GM18907 (cell line): ENCODE measurements around the gene SNAP29.
"Not testable (repeated sequence)": the region's sequence is repeated elsewhere in the genome, so short reads cannot be mapped to it uniquely, and the experiment has no call there.

Experiments
- ATAC-seq: cut with Tn5 transposase; IDR thresholded peaks from one replicate; pipeline ENCODE4 v1.9.1; 2021; ENCODE audit warnings: mild to moderate bottlenecking, moderate library complexity; ENCODE audit not compliant: unreplicated experiment

The SNAP29 gene

DNA sequence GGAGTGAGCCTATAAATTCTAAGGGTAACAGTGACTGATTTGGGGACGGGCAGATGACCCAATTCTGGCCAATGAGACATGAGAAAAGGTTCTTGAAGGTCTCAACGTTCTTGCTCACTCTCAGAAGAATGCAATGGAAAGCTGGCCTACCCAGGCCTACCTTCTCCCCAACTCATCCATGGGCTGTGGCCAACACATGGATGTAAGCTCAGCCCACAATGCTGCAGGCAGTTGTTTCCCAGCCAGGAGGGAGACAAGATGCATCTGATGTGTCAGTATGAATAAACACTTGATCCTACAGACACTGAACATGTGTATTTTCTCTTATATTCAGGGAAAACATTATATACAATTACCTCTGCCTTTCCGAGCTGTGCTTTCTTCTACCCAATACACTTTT lies 24.6 kb upstream of the SNAP29 start:
- ATAC-seq = no peak

DNA sequence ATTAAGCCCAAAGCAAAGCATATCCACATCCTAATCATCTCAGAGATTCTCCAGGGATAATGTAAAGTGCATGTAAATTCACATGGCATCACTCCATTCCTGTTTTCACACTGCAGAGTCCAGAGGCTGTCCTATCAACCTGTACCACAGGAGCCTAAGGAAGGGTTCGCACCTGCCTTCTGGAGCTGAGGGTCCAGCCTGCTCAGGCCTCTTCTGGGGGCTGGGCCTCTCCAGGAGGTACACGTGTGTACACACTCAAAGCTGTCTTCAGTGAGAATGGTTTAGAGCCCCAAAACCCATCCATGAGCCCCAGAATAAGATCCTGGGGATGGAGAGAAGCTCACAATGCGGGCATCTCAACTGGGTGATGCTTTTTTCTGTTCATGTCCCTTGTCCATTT lies 24.1 kb upstream of the SNAP29 start:
- ATAC-seq = no peak

DNA sequence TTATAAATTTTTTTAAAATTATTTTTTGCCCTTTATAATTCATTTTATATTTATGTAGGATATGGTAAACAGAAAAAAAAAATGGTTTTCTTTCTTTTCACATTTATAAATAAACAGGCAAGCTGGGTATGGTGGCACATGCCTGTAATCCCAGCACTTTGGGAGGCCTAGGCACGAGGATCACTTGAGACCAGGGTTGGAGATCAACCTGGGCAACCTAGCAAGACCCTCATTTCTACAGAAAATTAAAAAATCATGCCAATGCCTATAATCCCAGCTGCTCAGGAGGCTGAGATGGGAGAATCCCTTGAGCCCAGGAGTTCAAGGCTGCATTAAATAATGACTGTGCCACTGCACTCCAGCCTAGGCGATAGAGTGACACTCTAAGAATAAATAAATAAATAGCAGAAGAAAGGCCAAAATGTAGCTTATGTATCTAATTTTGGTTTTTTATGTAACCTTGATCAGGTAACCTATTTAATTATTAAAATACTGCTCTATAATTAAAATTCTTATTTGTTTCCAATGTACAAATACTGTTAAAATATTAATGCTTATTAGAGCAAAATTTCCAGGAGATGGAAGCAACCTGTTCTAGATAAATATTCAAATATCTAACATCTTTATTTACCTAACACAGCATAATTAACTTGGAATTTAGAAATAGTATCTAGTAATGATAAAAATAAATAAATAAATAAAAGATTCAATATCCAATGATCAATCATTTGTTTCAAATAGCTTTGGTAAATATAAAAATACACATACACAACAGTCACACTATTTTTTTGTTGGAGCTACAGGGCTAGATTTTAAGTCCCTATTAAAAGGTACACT lies 21.6 kb upstream of the SNAP29 start:
- ATAC-seq = no peak

DNA sequence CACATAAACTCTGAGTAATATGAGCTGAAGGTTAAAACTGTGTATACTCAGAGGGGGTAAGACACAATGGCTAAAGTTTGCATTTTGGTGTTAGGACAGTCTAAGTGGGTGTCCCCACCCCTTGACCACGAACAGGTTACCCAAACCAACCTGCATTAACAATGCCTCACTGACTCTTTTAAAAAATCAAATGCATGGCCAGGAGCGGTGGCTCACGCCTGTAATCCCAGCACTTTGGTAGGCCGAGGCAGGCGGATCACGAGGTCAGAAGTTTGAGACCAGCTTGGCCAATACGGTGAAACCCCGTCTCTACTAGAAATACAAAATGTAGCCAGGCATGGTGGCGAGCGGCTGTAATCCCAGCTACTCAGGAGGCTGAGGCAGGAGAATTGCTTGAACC lies 19.5 kb upstream of the SNAP29 start:
- ATAC-seq = not testable (repeated sequence)

DNA sequence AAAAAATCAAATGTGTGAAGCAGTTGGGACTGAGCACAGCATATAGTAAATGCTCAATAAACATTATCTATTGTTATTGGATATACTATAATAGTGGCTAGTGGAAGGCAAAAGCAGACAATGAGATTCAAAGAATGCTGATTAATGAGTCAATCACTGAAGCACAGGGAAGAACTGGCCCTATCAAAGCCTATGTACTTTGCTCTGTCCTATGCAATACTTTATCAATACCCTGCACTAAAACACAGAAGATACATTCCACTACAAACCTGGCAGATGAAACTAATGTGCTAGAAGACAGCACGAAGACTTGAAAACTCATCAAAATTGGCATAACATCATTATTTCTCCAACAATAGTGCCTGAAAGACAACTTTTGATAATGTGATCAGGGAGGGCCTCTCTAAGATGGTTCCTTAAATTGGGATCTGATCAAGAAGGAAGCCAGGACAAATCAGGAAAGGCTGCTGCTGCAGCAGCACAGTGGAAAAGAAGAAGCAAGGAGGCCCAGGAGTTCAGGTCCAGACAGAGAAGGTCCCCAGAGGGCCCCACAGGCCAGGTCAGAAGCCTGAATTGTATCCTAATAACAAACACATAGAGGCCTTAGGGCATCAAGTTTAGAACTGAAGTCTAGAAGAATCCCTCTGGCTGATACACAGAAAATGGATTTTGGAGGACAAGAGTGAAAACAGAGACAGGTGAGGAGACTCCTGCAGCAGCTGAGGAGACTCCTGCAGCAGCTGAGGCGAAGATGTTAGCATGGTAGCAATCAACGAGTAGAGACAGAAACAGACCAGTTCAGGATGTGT lies 18.8 kb upstream of the SNAP29 start:
- ATAC-seq = no peak

DNA sequence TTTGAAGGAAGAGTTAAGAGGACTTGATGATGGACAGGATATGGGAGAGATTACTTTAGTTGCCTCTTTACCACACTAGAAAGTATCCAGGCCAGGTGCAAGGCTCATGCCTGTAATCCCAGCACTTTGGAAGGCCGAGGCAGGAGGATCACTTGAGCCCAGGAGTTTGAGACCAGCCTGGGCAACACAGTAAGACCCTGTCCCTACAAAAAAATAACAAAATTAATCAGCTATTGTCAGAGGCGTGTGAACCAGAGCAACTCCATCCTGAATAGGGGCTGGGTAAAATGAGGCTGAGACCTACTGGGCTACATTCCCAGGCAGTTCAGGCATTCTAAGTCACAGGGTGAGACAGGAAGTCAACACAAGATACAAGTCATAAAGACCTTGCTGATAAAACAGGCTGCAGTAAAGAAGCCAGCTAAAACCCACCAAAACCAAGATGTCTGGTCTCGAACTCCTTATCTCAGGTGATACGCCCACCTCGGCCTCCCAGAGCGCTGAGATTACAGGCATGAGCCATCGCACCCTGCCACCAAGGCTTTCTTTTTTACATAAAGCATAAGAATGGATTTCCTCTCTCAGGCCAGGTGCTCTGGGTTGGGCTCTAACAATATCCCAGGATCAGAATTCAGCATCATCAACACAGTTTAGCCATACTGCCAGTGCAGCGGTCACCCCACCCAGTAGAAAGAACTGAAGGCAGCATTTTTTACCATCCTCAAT lies 18.0 kb upstream of the SNAP29 start:
- no peak for ATAC-seq

DNA sequence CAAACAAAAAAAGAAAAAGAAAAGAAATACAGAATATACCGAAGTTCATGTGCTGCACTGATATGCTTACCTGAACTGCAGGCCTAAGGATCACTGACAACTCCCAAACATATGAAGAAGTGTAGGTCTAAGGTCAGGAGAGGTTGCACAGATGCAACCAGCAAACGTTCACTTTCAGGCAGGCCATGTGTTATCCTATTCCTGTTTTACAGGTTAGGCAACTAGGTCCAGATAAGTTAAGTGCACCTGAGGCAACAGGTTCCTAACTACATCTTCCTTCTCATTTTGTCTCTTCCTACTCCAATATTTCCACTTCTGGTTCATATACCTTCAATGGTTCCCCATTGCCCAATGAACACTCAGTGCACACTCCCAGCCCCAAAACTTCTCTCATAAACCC lies 15.3 kb upstream of the SNAP29 start:
- no peak for ATAC-seq

DNA sequence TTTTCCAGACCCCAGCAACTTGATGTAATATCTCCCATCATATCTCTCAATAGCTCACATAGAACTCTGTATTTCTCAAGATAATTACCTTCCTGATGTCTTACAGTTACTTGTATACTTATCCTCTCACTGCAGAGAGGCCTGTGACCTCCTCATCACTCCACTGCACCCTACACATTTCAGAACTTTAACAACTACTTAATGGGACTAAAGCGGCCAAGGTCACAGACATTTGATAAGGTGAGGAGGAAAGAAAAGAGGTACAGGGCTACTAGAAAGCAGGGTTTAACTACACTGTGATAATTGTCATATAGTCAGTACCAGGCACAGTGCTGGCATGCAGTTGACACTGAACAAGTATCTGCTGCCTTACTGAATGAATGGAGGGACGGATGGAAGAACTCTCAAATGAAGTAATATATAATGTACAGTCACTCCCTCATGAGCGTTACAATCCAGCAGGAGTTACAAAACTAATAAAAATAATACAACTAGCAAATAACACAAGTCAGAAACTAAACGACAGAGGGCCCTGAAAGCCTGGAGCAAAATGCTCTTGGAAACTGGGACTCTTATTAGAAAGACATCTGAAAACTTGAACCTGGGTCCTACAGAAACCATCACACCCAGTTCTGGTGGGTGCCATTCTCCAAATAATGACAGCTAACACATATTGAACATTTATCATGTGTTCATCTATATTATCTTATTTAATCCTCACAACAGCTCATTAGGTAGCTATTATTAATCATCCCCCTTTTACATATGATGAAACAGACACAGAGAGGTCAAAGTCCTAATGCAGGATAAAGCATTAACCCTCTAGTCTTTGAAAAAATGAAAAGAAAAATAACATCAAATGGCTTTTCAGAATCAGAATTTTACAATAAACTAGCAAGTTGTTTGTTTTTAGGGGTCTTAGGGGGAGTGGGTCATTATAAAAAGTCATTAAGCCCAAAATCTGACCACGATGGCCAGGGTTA lies 14.5 kb upstream of the SNAP29 start:
- no peak for ATAC-seq

DNA sequence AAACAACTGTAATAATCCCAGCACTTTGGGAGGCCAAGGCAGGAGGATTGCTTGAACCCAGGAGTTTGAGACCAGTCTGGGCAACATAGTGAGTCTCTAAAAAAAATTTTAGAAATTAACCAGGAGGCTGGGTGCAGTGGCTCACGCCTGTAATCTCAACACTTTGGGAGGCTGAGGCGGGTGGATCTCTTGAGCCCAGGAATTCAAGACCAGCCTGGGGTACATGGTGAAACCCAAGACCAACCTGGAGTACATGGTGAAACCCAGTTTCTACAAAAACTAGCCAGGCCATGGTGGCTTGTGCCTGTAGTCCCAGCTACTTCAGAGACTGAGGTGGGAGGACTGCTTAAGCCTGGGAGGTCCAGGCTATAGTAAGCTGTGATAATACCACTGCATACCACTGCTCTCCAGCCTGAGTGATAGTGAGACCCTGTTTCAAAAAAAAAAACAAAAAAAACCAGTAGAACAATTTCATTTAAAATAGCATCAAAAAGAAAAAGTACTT lies 11.4 kb upstream of the SNAP29 start:
- ATAC-seq = no peak

DNA sequence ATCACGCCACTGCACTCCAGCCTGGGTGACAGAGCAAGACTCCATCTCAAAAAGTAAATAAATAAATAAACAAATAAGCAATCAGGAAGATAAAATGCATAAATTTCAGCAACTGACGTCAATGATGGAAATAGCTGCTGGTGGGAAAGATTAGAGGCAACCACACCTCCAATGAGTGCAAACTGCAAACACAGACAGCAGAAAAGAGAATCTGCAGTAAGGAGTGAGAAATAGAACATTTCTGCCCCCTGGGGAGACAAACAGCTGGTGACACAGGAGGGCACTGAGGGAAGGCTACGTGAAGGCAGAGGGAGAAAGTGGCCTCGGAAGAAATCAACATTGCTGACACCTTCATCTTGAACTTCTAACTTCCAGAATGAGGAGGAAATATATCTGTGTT lies 6.7 kb upstream of the SNAP29 start:
- ATAC-seq = no peak

DNA sequence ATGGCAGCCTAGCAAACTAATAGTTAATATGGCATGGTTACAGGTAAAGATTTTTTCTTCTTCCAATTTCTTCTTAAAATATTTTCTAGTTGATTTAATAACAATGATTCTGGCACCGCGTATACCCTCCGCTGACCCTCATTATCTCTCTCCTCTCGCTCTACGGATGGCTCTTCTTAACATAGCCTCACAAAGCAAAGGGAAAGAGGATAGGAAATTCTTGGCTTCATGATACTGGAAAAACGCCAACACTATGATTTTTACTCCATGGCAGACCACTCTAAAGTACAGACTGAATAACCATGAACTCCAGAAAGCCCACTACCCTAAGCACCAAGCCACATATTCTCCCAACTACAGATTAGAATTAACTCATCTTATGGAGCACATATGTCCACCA lies 6.3 kb upstream of the SNAP29 start:
- ATAC-seq = no peak

DNA sequence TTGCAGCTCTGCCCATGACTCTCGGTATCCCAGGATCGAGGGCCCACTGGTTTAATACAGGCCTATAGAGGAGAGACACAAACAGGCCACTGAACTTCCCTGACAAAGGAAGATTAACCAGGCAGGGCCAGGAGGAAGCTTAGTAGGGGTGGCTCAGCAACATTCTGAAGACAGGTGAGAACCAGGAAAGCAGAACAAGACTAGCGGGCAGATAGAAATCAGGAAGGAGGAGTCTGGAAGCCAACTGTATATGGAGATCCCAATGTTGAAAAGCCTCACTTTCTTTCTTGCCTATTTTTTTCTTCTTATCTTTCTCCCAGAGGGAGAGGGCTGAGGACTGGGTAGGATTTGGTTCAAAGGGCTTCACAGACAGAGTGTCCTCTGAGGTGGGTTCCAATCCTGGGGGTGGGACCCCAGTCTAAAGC lies 5.6 kb upstream of the SNAP29 start:
- no peak for ATAC-seq

DNA sequence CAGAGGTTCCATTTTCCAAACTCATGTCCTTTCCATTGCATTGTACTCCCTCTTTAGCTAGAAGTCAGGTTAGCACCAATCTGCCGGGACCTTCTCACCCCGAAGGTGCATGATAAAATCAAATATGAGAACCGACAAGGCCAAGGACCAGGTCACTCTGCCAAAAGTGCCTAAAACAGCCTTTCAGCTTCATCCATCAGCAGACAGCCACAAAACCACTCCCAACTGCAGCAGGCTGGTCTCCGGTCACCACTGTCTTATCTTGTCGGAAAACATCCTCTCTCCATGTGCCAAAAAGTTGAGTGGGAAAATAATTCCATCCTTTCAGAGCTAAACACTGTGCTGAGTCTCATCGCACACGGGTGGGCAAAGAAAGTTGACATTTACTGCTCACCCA lies 1.6 kb upstream of the SNAP29 start:
- no peak for ATAC-seq

DNA sequence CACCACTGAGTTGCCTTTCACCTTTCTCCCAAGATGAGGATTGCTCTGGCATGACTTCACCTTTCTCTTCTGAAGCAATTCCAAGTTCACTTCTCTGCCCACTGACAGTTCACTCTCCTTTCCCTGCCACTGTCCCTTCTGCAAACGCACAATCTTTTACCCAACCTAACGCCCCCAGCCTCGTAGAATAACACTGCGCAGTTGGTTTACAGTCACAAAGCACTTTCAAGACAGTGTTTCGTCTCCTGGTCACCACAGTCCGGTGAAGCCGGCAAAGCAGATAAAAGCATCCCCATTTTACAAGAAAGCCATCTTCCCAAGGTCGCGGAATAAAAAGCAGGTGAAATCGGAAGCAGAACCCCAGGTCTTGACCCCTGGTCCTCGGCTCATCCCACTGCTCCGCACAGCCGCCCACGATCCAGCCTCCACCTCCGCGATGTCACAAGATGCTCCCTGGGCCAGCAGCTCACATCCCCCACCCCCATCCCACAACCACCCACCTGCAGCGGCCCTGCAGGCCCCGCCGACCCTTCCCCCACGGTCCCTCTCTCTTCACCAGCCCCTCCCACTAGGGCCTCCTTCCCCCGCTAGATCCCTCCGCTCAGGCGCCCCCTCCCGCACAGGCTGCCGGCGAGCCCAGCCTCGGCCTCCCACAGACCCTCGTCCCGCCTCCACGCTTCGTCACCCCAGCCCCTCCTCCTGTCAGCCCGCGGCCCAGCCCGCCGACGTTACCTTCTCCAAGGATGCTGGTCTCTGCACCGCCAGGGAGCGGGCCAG lies 781 bp upstream of the SNAP29 start:
- ATAC-seq = peak; percentile 49

DNA sequence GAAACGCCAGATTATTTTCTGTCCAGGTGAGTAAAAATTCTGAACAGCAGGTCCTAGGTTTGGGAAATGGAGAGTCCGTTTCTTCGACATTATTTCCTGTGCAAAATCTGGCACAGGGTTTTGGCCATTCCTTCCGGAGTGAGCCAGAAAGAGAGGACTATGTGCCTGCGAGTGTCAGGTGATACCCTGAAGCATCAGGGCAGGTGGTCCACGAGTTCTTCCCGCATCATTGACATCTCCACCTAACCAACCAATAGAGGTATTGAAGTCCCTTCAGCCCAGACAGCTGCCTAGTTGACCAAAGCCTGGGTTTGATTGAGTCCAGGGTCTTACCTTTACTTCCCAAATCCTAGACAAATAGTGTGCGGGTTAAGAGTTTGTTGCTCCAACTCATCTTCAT lies 808 bp downstream of the SNAP29 start:
- no peak for ATAC-seq

DNA sequence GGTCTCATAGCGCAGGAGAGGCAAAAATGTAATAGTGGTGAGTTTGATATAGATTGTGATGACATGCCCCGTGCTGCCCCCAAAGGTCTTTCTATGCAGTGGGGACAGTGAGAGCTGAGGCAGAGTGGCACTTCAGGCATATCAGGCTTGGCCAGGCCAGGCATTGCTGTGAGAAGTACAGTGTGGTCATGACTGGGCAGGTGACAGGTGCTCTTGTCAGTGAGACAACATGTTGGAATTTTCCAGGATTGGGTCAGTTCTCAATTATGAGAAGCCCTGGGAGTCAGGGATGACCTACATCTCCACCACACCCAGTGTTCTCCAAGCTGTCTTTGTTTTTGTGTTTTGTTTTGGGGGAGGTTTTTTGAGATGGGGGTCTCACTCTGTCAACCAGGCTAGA lies 3.7 kb downstream of the SNAP29 start:
- ATAC-seq = no peak

DNA sequence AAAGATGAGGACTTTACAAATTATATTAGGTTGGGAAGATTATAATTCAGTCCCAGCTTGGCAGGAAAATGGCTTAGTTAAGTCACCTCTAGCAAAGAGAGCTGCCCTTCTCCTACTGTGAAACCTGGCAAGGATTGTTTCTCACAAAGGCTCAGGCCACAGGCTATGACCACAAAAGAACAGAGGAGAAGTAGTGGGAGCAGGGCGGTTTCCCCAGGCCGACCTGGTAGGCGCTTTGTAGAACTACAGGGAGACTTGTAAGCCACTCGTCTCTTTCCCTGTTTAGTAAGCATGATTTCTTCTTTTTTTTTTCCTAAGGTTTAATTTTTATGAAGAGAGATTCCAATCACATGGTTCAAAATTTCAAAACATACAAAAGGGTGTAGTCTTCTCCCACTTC lies 4.6 kb downstream of the SNAP29 start:
- no peak for ATAC-seq

DNA sequence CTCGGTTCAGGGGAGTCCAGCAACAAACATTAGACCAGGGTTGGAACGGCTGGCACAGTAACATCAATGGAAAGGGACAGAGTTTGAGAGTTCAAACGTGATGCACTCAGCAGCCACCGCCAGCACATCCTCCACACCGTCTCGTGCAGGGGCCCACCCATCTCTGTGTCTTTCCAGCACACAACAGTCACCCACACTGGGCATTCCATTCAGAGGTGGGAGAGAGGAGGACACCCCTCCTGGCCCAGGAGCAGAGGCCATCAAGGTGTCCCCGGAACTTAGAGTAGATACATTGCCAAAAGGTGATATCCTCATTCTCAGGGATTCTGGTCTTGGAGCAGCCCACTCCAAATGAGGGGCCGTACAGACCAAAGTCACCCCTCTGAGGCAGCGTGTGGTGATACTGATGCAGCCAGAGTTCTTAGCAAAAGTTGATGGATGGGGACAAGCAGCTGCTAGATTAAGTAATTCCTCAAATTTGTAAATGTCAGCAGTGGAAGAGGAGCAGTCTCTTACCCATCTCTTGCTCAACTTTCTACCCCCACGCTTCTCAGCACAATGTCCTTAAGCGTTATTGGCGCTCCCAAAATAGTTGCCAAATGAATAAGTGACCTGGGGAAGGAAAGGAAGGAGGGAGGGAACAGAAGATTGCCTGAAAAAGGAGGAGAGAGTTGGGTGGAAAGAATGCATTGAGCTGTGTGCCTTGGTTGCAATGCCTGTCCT lies 5.5 kb downstream of the SNAP29 start:
- no peak for ATAC-seq

DNA sequence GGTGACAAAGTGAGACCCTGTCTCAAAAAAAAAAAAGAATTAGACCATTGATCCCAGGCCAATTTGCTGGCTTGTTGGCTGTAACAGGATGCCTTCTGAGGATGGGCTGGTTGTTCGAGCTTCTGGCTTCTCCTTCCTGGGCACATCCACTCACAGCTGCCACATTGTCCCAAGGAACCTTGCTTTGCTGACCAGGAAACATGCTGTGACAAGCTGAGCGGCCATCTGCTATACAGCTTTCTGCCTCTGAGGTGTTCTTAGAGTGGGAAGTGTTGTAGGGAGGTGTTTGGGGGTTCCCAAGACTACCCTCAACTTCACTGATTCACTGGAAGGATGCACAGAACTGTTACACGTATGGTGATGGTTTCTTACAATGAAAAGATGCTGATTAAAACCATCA lies 6.5 kb downstream of the SNAP29 start:
- ATAC-seq = no peak
